GM19099 (cell line): ENCODE data around the gene TP53.
A peak's percentile ranks its signal among the peaks of the same experiment; 100 is the strongest.

Source experiments
- POLR2A ChIP-seq: IDR thresholded peaks from 3 replicates; pipeline ENCODE4 v1.6.1; 2011; ENCODE audit warnings: low read depth; ENCODE audit not compliant: insufficient read length; ENCODE audit errors: extremely low read depth

The TP53 gene

DNA sequence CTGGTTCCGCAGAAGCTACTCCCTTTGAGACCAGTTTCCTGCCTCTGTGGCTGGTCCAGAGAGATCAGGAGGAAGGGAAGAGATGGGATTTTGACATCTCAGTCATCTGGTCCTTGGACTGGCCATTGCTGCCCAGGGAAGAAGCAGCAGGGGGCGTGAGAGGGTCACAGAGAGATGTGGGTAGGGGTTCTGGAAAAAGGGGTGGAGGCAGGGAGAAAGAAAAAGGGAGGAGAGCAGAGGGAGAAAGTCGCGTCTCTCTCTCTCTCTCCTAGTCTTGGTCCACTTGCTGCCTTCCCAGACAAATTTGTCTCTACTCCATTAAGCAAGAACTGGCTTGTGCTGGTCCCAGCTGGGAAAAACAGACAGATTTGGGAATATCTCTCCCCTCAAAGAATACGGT lies 52.9 kb downstream of the TP53 start:
- no peak for TF ChIP-seq POLR2A

DNA sequence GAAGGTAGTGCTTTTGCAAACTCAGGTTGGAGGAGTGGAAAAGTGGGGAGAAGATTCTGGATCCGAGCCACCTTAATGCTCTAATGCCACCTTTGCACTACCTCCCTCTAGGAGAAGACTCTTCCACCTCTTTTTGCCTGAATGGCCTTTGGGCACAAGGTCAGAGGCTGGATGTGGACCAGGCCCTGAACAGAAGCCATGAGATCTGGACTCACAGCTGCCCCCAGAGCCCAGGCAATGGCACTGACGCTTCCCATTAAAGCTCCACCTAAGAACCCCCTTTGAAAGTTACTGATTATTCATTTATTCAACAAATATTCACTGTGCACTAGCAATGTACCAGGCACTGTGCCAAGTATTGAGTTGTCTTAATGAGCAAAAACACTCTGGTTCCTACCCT lies 54.2 kb downstream of the TP53 start:
- TF ChIP-seq POLR2A: no peak

DNA sequence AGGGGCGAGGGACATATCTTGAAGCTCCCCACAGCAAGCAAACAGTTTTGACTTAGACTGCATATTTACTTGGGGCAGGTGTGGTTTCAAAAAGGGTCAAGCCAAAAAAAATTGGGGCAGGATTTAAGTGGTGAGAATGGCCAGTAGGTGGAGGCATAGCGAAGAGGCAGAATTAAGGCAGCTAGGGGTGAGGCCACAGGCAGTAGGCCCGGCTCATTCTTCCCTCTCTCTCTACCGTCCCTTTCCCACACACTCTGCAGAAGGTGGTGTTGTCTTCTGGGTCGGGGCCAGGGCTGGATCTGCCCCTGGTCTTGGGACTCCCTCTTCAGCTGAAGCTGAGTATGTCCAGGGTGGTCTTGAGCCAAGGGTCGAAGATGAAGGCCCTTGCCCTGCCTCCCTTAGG lies 54.8 kb downstream of the TP53 start:
- TF ChIP-seq POLR2A: no peak

DNA sequence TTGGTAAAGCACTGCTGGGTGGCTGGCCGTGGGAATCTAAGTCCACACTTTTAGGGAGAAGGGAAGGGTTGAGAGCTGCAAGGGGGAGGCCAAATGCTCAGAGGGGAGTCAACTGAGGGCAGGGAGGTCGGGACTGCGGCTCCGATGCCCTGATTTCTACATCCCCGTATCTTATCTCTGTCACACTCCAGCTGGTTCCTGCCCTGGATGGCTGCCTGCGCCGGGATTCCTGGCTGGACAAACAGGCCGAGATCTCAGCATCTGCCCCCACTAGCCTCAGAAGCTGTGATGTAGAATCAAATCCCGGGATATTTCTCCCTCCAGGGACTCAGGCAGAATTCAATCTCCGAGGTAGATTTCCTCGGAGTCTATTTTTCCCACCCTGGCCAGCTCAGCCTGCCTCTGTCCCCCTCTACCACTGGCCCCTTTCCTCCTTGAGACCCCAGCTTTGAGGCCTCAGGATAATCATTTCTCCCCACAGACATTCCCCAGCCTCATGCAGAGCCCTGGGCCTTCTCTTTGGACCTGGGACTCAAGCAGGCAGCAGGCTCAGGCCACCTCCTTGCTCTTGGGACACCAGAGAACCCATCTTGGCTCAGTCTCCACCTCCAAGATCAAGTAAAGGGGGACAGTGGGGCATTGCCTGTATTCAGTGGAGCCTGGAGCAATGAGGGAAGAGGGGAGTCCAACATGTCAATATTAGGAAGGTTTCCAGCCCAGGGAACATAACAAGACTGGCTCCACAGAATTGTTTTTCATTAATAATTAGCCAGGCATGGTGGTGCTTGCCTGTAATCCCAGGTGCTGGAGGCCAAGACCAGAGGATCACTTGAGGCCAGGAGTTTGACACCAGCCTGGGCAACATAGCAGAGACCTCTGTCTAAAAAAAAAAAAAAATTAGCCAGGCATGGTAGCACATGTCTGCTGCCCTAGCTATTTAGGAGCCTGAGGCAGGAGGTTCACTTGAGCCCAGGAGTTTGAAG lies 55.6 kb downstream of the TP53 start:
- TF ChIP-seq POLR2A: no peak

DNA sequence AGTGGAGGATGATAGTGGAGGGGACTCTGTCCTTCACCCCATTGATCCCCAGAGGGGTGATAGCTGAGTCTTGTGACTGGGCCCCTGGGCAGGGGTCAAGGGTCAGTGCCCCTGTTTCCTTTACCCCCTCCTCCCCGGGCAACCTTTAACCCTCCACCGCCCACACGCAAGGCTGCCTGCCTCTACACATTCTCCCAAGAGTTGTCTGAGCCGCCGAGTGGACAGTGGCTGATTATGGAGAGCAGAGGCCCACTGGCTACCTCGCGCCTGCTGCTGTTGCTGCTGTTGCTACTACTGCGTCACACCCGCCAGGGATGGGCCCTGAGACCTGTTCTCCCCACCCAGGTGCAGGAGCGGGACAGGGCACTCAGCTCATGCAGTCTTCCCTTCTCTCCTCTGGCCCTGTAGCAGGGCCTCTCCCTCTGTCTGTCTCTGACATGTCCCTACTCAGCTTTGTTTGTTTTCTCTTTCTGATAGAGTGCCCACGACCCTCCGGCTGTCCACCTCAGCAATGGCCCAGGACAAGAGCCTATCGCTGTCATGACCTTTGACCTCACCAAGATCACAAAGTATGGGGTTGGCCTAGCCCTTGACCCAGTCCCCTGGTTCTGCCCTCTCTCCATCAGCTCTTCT lies 57.2 kb downstream of the TP53 start, which contains the start of gene SHBG:
Gene SHBG, plus strand, starts transcription at position 197 of the 633 bp plus-strand sequence. Its CDS starts 38 bp downstream, at position 235.
- no peak for TF ChIP-seq POLR2A

DNA sequence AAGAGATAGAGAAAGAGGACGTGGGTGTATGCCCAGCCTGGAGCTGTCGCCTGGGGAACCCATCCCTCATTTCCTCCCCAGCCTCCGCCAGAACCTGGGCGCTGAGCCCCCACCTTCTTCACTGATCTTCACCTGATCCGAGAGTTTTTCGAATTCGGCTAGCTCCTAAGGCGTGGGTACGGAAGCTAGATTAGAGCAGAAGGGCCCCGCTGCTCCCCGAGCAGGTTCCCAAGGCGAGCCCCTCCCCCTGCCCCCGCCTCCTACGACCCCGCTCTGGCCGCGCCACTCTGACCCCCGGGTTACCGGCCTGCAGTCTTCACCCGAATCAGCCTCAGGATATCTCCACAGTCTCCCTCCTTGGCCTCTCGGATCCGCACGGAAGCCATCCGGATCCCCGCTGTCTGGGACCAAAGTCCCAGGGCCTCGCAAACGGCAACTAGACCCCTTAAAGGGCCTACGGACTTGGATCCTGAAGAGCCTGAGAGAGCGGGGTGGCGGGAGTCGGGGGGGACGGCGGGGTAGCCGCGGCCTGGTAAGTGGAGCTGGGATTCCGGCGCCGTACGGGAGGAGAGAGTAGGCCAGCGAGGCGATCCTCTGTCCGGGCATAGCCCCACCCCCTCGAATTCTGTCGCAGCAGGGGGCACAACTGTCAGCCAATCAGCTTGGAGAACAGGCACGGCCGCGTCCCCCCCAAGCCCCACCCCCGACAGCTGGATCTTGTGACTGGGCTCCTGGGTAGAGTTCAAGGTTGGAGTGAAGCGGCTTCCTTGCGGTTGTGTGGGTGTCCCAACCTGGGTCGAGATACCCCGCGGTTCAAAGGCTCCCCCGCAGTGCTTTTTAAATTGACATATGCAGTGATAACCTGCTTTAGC lies 59.8 kb downstream of the TP53 start, which contains the start of gene SAT2:
Gene SAT2, minus strand, starts transcription at position 572 of the 872 bp plus-strand sequence. Its CDS starts 186 bp downstream, at position 386.
- peak; percentile 76 for TF ChIP-seq POLR2A

DNA sequence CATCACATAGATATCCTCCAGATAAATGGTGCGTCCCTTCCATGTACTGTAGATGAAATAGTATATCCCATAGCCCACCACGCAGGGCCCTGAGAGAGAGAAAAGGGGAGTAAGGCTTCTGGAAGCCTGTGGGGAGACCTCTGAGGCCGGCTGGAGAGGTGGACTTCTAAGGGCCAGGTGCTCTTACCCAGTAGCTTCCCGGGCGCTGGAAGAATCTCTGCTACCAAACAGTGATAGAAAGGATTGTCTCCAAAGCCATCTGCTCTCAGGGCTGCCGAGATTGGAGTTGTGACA lies 60.4 kb downstream of the TP53 start:
- TF ChIP-seq POLR2A: no peak

DNA sequence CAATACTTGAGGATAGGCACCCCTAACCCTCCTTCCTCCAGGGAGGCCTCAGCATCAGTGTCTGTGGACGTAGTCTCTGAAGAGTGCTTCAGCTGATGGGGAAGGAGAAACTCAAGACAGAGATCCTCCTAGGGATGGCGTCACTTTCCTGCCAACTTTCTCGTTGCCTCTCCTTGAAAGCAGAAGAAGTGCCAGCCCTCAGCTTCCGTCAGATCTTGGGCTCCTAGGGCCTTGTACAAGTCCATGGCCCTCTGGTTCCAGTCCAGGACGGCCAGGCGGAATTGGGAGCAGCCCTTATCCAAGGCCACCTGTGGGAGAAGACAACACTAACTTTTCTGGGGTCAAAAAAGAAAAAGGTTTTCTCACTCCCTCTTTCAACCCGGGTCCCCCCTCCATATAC lies 61.0 kb downstream of the TP53 start:
- TF ChIP-seq POLR2A: no peak

DNA sequence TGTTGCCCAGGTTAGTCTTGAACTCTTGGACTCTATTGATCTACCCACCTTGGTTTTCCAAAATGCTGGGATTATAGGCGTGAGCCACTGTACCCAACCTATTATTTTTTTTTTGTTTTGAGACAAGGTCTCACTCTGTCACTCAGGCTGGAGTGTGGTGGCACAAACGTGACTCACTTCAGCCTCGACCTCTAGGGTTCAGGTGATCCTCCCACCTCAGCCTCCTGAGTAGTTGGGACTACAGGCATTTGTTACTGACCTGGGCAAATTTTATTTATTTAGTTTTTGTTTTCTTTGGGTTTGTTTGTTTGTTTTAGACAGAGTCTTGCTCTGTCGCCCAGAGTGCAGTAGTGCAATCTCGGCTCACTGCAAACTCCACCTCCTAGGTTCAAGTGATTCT lies 63.6 kb downstream of the TP53 start:
- TF ChIP-seq POLR2A: no peak

DNA sequence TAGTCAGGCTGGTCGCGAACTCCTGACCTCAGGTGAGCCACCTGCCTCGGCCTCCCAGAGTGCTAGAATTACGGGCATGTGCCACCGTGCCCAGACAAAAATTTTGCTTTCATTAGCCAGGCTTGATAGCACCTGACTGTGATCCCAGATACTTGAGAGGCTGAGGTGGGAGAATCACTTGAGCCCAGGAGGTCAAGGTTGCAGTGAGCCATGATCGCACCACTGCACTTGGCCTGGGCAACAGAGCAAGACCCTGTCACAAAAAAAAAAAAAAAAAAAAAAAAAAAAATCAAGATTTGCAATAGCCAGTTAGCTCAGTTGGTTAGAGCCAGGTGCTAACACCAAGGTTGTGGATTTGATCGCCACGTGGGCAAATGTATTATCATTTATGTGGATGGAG lies 66.5 kb downstream of the TP53 start:
- TF ChIP-seq POLR2A: no peak

DNA sequence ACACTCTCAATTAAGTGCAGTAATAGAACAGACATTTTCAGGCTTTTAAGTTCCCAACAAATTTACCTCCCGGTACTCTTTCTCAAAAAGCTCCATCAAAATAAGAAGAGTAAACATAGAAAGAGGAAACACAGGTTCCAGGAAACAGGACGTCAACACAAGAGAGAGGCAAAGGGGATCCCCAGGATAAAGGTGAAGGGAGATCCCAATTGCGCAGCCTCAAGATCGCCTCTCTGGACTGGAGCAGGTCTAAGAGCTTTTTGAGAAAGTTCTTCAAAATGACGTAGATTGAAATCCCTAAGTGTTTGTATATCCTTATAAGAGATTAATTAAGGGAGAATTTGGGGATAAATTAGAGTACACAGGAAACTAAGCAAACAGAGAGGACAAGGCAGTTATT lies 68.7 kb downstream of the TP53 start:
- TF ChIP-seq POLR2A: no peak
